PC-9 (cell line): ENCODE data around the gene C19orf38. TPM values are rescaled to one million over a fixed set of nuclear protein-coding genes. Genes with fewer than 3 reads are reported as not detected.

Experiments used
- BruUV-seq: library from RNA; stranded (reverse); fragments of 400-500 nt; replicated peaks from 2 replicates; lab custom pipeline; 2021; lab: Mats Ljungman, UMichigan
- CTCF ChIA-PET: fragments of 300-600 bp; sonication (Branson Sonifier 250); formaldehyde crosslinking; loops from one replicate; lab custom pipeline; 2022; ENCODE audit warnings: antibody characterized with exemption; lab: Charles Lee
- POLR2A ChIA-PET: fragments of 300-600 bp; sonication (Branson Sonifier 250); formaldehyde crosslinking; loops from one replicate; lab custom pipeline; 2022; ENCODE audit warnings: antibody characterized with exemption; ENCODE audit not compliant: unreplicated experiment; lab: Charles Lee
- DNase-seq, 2 experiments: peaks; one replicate each; pipeline versions ENCODE4 v3.0.0 to v3.0.0-alpha.2; 2015 to 2022; ENCODE audit warnings: mixed read lengths in 1 of 2
- H2AFZ ChIP-seq: fragments of 200-600 bp; sonication (generic); 2 replicates; pipeline ENCODE4 v1.8.1; 2017; ENCODE audit warnings: antibody characterized with exemption
- H3F3A ChIP-seq: fragments of 200-600 bp; sonication (generic); 2 replicates; pipeline ENCODE4 v1.8.1; 2017; ENCODE audit warnings: antibody characterized with exemption, mild to moderate bottlenecking, low read depth; ENCODE audit not compliant: insufficient read depth
- H3K27ac ChIP-seq: fragments of 200-600 bp; sonication (generic); 2 replicates; pipeline ENCODE4 v1.6.1; 2016; ENCODE audit warnings: mixed run types
- H3K27me3 ChIP-seq: fragments of 200-600 bp; sonication (generic); 2 replicates; pipeline ENCODE4 v1.6.1; 2016; ENCODE audit warnings: low read depth, mixed run types; ENCODE audit not compliant: insufficient read depth
- H3K36me3 ChIP-seq: fragments of 200-600 bp; sonication (generic); 2 replicates; pipeline ENCODE4 v1.6.1; 2016; ENCODE audit warnings: low read depth, mixed run types
- H3K4me1 ChIP-seq: fragments of 200-600 bp; sonication (generic); replicated peaks from 2 replicates; pipeline ENCODE4 v1.6.1; 2016; ENCODE audit warnings: mixed run types; ENCODE audit not compliant: insufficient read depth
- H3K4me2 ChIP-seq: fragments of 200-600 bp; sonication (generic); 2 replicates; pipeline ENCODE4 v1.6.1; 2017; ENCODE audit warnings: mixed run types
- H3K4me3 ChIP-seq: fragments of 200-600 bp; sonication (generic); 2 replicates; pipeline ENCODE4 v1.6.1; 2016; ENCODE audit warnings: mixed run types
- H3K79me2 ChIP-seq: fragments of 200-600 bp; sonication (generic); 2 replicates; pipeline ENCODE4 v1.6.1; 2017; ENCODE audit warnings: low read depth, mixed run types
- H3K9me2 ChIP-seq: fragments of 200-600 bp; sonication (generic); 2 replicates; pipeline ENCODE4 v1.8.1; 2017; ENCODE audit warnings: mild to moderate bottlenecking; ENCODE audit not compliant: insufficient read depth
- H3K9me3 ChIP-seq: fragments of 200-600 bp; sonication (generic); 2 replicates; pipeline ENCODE4 v1.8.1; 2016; ENCODE audit warnings: low read depth; ENCODE audit not compliant: insufficient read depth
- H4K20me1 ChIP-seq: fragments of 200-600 bp; sonication (generic); 2 replicates; pipeline ENCODE4 v1.8.1; 2017; ENCODE audit not compliant: insufficient read depth
- EZH2 ChIP-seq: fragments of 200-600 bp; sonication (generic); IDR thresholded peaks from 2 replicates; pipeline ENCODE4 v1.8.0; 2017; ENCODE audit warnings: antibody characterized with exemption, low read depth
- intact Hi-C: fragments of 100-400 bp; cut with micrococcal nuclease; formaldehyde crosslinking; loops from one replicate; pipeline ENCODE4 v1.10.0; 2022; ENCODE audit not compliant: unreplicated experiment
- total RNA-seq: library from RNA; stranded (reverse); gene quantifications from 2 replicates; pipeline ENCODE4 v1.2.3, GENCODE V29; 2021
- TF ChIP-seq, protein P1 (sequence below): fragments of 200-600 bp; sonication (generic); conservative IDR thresholded peaks from 2 replicates; pipeline ENCODE4 v1.6.1; 2017; ENCODE audit warnings: mixed run types, antibody characterized with exemption, mild to moderate bottlenecking, moderate library complexity

Gene C19orf38
- total RNA-seq, 1 experiment from 2014 or later: 0.59 TPM

- no peaks in the 10 kb centered on the region for H4K20me1 ChIP-seq
These were observed 30.0 kb downstream of the C19orf38 start for GRCh38 chr19:10878253-10878652.

DNA sequence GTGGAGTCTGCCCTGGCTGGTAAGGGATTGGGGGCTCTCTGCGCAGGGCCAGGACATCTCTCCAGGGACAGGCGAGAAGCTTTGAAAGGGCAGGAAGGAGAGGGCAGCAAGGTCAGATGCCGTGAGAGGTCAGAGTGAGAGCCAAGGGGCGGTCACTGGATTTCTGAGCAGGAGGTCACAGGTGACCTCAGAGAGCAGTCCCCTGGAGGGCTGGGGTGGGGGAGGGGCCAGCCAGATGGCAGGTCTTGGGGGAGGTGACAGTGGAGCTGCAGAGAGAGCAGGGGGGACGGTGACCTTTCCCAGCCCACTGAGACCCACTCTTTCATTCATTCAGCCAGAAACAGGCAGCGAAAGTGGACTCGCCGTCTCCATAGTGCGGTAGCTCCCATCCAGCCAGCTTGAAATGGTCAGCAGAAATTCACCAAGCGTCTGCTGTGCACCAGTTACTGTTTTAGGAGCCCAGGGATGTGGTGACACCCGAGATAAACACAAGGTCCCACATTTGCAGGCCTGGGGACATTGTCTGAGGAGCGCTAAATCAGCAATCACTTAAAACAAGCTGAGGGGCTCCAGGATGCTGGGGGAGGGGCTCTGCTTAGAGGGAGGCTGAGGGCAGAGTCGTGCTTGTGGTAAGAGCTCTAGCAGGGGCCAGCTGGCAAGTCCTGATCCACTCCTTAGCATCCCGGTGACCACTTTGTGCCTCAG, 33.3 kb downstream of the C19orf38 start:
- H3K4me1 ChIP-seq: peaks cover 21% of the 10 kb centered on the region
- CTCF ChIA-PET: no interaction called here
- H4K20me1 ChIP-seq: no peaks in the 10 kb centered on the region

More at GRCh38 chr19:10878253-10878652, 30.0 kb downstream of the C19orf38 start:
- TF ChIP-seq, protein P1, sequence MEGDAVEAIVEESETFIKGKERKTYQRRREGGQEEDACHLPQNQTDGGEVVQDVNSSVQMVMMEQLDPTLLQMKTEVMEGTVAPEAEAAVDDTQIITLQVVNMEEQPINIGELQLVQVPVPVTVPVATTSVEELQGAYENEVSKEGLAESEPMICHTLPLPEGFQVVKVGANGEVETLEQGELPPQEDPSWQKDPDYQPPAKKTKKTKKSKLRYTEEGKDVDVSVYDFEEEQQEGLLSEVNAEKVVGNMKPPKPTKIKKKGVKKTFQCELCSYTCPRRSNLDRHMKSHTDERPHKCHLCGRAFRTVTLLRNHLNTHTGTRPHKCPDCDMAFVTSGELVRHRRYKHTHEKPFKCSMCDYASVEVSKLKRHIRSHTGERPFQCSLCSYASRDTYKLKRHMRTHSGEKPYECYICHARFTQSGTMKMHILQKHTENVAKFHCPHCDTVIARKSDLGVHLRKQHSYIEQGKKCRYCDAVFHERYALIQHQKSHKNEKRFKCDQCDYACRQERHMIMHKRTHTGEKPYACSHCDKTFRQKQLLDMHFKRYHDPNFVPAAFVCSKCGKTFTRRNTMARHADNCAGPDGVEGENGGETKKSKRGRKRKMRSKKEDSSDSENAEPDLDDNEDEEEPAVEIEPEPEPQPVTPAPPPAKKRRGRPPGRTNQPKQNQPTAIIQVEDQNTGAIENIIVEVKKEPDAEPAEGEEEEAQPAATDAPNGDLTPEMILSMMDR: no peak
- Histone ChIP-seq H3K4me2 (no peak overlapping the region), H3K79me2 (peaks cover 86% of the 10 kb centered on the region), H3K27ac (peak overlapping the region; percentile 67), H3K9me2 (no peaks in the 10 kb centered on the region), H2AFZ (no peak overlapping the region), H3K27me3 (no peaks in the 10 kb centered on the region), H3K36me3 (no peaks in the 10 kb centered on the region), H3K4me1 (peaks cover 24% of the 10 kb centered on the region), H3F3A (peaks cover 12% of the 10 kb centered on the region; the same call in 1 of the 2 replicates), H3K9me3 (no peaks in the 10 kb centered on the region), H3K4me3 (no peak overlapping the region)
- ChIA-PET POLR2A (no interaction called here), CTCF (no interaction called here)
- BruUV-seq: no TSS peak
- no peak for DNase-seq
- intact Hi-C loops: no loop called here

GRCh38 chr19:10882108-10882457, 33.9 kb downstream of the C19orf38 start:
- Histone ChIP-seq H3K27ac (no peak overlapping the region), H3K4me3 (no peak overlapping the region), H4K20me1 (no peaks in the 10 kb centered on the region; the same call in 1 of the 2 replicates), H3K4me1 (peaks cover 21% of the 10 kb centered on the region), H3K79me2 (peaks cover 71% of the 10 kb centered on the region), H3F3A (peaks cover 30% of the 10 kb centered on the region), H3K4me2 (no peak overlapping the region), H3K27me3 (no peaks in the 10 kb centered on the region), H3K36me3 (no peaks in the 10 kb centered on the region), H3K9me3 (no peaks in the 10 kb centered on the region), H3K9me2 (no peaks in the 10 kb centered on the region), H2AFZ (no peak overlapping the region)
- POLR2A ChIA-PET: interaction anchor here (0.7 kb wide), 1 partner anchor 1828 kb away, joined by 3 read pairs; no protein-coding TSS in a partner anchor
- DNase-seq: no peak
- CTCF ChIA-PET: no interaction called here
- intact Hi-C loops: no loop called here
- BruUV-seq: no TSS peak
- TF ChIP-seq, protein P1: no peak
- no peak for TF ChIP-seq EZH2

More for the DNA sequence above, 33.3 kb downstream of the C19orf38 start:
- DNase-seq: no peak
- no TSS peak for BruUV-seq
- Histone ChIP-seq H3K79me2 (peaks cover 71% of the 10 kb centered on the region), H2AFZ (no peak overlapping the region), H3K9me2 (no peaks in the 10 kb centered on the region), H3K4me3 (no peak overlapping the region), H3K27ac (no peak overlapping the region), H3F3A (peaks cover 30% of the 10 kb centered on the region), H3K36me3 (no peaks in the 10 kb centered on the region), H3K27me3 (no peaks in the 10 kb centered on the region), H3K4me2 (no peak overlapping the region), H3K9me3 (no peaks in the 10 kb centered on the region)
- POLR2A ChIA-PET: interaction anchor here (0.7 kb wide), 1 partner anchor 1828 kb away, joined by 3 read pairs; no protein-coding TSS in a partner anchor
- no peak for TF ChIP-seq EZH2
- TF ChIP-seq, protein P1: no peak
- intact Hi-C loops: no loop called here
